ENCODE results near the gene UBL3. TPM values are rescaled to one million over a fixed set of nuclear protein-coding genes. Genes with fewer than 3 reads are reported as not detected.

UBL3 gene
- total RNA-seq, 1 experiment from 2014 or later = 10.9 TPM

DNA sequence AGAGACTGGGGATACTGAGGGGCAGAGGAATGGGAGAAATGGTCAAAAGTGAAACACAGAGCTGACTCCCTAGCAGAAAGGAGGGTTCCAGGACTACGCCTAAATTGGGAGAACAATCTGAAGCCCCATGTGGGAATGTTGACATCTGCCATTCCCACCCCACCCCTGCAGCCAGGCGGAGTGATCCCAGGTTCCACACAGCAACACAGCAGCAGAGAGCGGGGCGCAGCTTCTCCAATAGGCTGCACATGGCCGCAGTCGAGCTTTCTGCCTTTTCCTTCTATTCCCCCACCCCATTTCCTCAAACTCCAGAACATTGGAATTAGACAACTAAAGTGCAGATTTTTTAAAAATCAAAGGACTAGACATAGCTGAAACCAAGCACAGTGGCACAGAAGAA is 104.7 kb downstream of the UBL3 start:
- Histone ChIP-seq H3K4me3 (ENCODE audit: low read length) (no peak overlapping the region), H3K9me3 (ENCODE audit: low read length) (no peaks in the 10 kb centered on the region), H3F3A (ENCODE audit: low read length, unreplicated experiment) (no peaks in the 10 kb centered on the region), H3K9ac (ENCODE audit: low read length) (no peak overlapping the region), H4K20me1 (ENCODE audit: low read length) (no peaks in the 10 kb centered on the region), H3K27ac (ENCODE audit: low read length) (no peak overlapping the region), H3K27me3 (ENCODE audit: low read length) (0 out of 2 replicates have a peak, but pooled peaks cover 4% of the 10 kb centered on the region), H3K79me2 (ENCODE audit: low read length) (no peaks in the 10 kb centered on the region), H2AFZ (ENCODE audit: low read length) (no peak overlapping the region), H3K36me3 (ENCODE audit: low read depth, low read length) (no peaks in the 10 kb centered on the region), H3K4me1 (ENCODE audit: insufficient read depth, low read length) (no peaks in the 10 kb centered on the region), H3K9me2 (replicated peaks; ENCODE audit: low read length) (no peaks in the 10 kb centered on the region), H3K4me2 (ENCODE audit: low read length) (no peak overlapping the region)
- no peak for ATAC-seq
- ChIA-PET POLR2A (ENCODE audit: unreplicated experiment) (no interaction called here), CTCF (no interaction called here)
- DNase-seq = no peak
- intact Hi-C loops (cut with micrococcal nuclease) = no loop called here
- no TSS peak for BruUV-seq (replicated peaks)
- TF ChIP-seq EZH2phosphoT487 (IDR thresholded peaks at IDR 0.05; ENCODE audit: borderline replicate concordance, low read length) = no peak
- TF ChIP-seq EZH2 (IDR thresholded peaks at IDR 0.05; ENCODE audit: low read length, unreplicated experiment) = no peak
- TF ChIP-seq, protein P1, sequence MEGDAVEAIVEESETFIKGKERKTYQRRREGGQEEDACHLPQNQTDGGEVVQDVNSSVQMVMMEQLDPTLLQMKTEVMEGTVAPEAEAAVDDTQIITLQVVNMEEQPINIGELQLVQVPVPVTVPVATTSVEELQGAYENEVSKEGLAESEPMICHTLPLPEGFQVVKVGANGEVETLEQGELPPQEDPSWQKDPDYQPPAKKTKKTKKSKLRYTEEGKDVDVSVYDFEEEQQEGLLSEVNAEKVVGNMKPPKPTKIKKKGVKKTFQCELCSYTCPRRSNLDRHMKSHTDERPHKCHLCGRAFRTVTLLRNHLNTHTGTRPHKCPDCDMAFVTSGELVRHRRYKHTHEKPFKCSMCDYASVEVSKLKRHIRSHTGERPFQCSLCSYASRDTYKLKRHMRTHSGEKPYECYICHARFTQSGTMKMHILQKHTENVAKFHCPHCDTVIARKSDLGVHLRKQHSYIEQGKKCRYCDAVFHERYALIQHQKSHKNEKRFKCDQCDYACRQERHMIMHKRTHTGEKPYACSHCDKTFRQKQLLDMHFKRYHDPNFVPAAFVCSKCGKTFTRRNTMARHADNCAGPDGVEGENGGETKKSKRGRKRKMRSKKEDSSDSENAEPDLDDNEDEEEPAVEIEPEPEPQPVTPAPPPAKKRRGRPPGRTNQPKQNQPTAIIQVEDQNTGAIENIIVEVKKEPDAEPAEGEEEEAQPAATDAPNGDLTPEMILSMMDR (conservative IDR thresholded peaks at IDR 0.05; ENCODE audit: low read depth, low read length) = no peak

DNA sequence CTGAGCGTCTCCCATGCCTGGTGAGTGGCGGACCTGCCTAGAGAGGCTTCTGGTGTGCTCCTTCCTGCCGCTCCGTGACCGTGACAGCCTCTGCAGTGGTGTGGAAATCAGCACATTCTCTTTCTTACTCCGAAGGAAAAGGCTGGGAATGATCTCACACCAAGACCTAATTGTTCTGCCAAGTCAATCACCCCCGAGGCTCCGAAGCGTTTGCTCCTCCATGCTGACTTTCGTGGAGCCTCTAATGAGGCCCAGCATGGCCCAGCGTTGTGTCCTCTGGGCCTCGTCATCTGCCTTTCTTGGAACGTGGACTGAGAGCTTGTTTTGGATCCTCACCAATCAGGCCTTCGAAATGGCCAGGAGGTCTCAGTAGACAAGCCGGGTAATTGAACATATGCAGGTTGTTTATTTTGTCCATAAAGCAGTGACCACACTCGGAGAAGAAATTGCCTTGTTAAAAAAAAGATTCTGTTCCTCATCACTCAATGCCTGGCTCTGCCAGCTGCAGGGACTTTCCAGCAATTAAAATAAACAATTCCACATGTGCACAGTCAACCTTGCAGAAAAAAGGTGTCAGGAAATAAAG is 107.1 kb downstream of the UBL3 start:
- no peak overlapping the region for H3K27ac ChIP-seq (ENCODE audit: low read length)
- H3K9ac ChIP-seq (ENCODE audit: low read length) = no peak overlapping the region
- no peaks in the 10 kb centered on the region for H3K9me3 ChIP-seq (ENCODE audit: low read length)
- ChIA-PET POLR2A (ENCODE audit: unreplicated experiment) (no interaction called here), CTCF (no interaction called here)
- DNase-seq = no peak
- no peak overlapping the region for H3K4me3 ChIP-seq (ENCODE audit: low read length)
- H3F3A ChIP-seq (ENCODE audit: low read length, unreplicated experiment) = no peaks in the 10 kb centered on the region
- TF ChIP-seq EZH2 (IDR thresholded peaks at IDR 0.05; ENCODE audit: low read length, unreplicated experiment) = no peak
- TF ChIP-seq, protein P1 (conservative IDR thresholded peaks at IDR 0.05; ENCODE audit: low read depth, low read length) = no peak
- no peak for TF ChIP-seq EZH2phosphoT487 (IDR thresholded peaks at IDR 0.05; ENCODE audit: borderline replicate concordance, low read length)
- intact Hi-C loops (cut with micrococcal nuclease) = no loop called here
- no peak overlapping the region for H3K4me2 ChIP-seq (ENCODE audit: low read length)
- H2AFZ ChIP-seq (ENCODE audit: low read length) = no peak overlapping the region
- no TSS peak for BruUV-seq (replicated peaks)
- no peaks in the 10 kb centered on the region for H4K20me1 ChIP-seq (ENCODE audit: low read length)
- H3K79me2 ChIP-seq (ENCODE audit: low read length) = no peaks in the 10 kb centered on the region
- no peaks in the 10 kb centered on the region for H3K36me3 ChIP-seq (ENCODE audit: low read depth, low read length)
- no peaks in the 10 kb centered on the region for H3K9me2 ChIP-seq (replicated peaks; ENCODE audit: low read length)
- 0 out of 2 replicates have a peak, but pooled peaks cover 4% of the 10 kb centered on the region for H3K27me3 ChIP-seq (ENCODE audit: low read length)
- H3K4me1 ChIP-seq (ENCODE audit: insufficient read depth, low read length) = no peaks in the 10 kb centered on the region
- no peak for ATAC-seq

DNA sequence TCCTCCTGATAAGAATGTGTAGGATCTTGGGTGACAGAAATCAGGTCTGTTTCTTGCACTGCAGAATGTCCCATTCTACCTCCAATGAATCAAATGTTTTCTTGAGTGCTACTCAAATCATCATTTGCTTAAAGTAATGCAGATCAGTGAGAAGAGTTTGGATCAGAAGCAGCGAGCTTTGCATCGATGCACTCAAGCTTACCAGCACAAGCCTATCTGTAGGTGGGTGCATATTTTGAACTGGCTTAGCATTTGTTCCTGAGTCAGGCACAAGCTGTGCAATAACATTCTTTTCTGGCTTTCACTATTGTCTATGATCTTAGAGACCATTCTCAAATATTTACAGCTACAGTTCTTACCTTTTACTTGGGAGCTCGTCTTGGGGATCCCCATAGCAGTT is 109.5 kb downstream of the UBL3 start:
- H4K20me1 ChIP-seq (ENCODE audit: low read length) = no peaks in the 10 kb centered on the region
- H2AFZ ChIP-seq (ENCODE audit: low read length) = no peak overlapping the region
- H3K27me3 ChIP-seq (ENCODE audit: low read length) = peaks cover 14% of the 10 kb centered on the region
- CTCF ChIA-PET = no interaction called here
- intact Hi-C loops (cut with micrococcal nuclease) = no loop called here
- H3K9me2 ChIP-seq (replicated peaks; ENCODE audit: low read length) = no peaks in the 10 kb centered on the region
- BruUV-seq (replicated peaks) = no TSS peak
- no peak overlapping the region for H3K4me2 ChIP-seq (ENCODE audit: low read length)
- H3F3A ChIP-seq (ENCODE audit: low read length, unreplicated experiment) = no peaks in the 10 kb centered on the region
- H3K79me2 ChIP-seq (ENCODE audit: low read length) = no peaks in the 10 kb centered on the region
- H3K9ac ChIP-seq (ENCODE audit: low read length) = no peak overlapping the region
- TF ChIP-seq EZH2phosphoT487 (IDR thresholded peaks at IDR 0.05; ENCODE audit: borderline replicate concordance, low read length) (no peak), EZH2 (IDR thresholded peaks at IDR 0.05; ENCODE audit: low read length, unreplicated experiment) (no peak)
- TF ChIP-seq, protein P1 (conservative IDR thresholded peaks at IDR 0.05; ENCODE audit: low read depth, low read length) = no peak
- DNase-seq = no peak
- no peaks in the 10 kb centered on the region for H3K4me1 ChIP-seq (ENCODE audit: insufficient read depth, low read length)
- no peak overlapping the region for H3K27ac ChIP-seq (ENCODE audit: low read length)
- POLR2A ChIA-PET (ENCODE audit: unreplicated experiment) = no interaction called here
- H3K9me3 ChIP-seq (ENCODE audit: low read length) = no peaks in the 10 kb centered on the region
- ATAC-seq = no peak
- no peaks in the 10 kb centered on the region for H3K36me3 ChIP-seq (ENCODE audit: low read depth, low read length)
- H3K4me3 ChIP-seq (ENCODE audit: low read length) = no peak overlapping the region

All from PC-3 (cell line).